GM12878 (cell line): ENCODE results near the gene CASP10.

ENCODE experiments used
- CTCF ChIP-seq, 3 experiments: IDR thresholded peaks in 2 of 3; conservative IDR thresholded peaks in 1 of 3; 2 replicates each; pipeline ENCODE4 v1.5.1; 2011; ENCODE audit warnings: low read depth in 3 of 3, low read length in 3 of 3, mild to moderate bottlenecking in 3 of 3, control low read depth in 2 of 3, moderate library complexity in 2 of 3, inconsistent platforms in 1 of 3, mixed read lengths in 1 of 3; ENCODE audit not compliant: control insufficient read depth in 2 of 3, insufficient read depth in 1 of 3; ENCODE audit errors: extremely low read depth in 1 of 3
- ELK1 ChIP-seq: IDR thresholded peaks from 2 replicates; pipeline ENCODE4 v1.6.1; 2012; ENCODE audit warnings: low read depth, low read length, improper control_type of control experiment
- EP300 ChIP-seq, 2 experiments: fragments of 150-350 bp in 1 of 2; IDR thresholded peaks; 2 replicates each; pipeline ENCODE4 v1.6.1; 2011 to 2012; ENCODE audit warnings: low read depth in 2 of 2, low read length in 2 of 2, borderline replicate concordance in 1 of 2, improper control_type of control experiment in 1 of 2, inconsistent platforms in 1 of 2; ENCODE audit not compliant: control insufficient read depth in 1 of 2
- FOS ChIP-seq: IDR thresholded peaks from 3 replicates; pipeline ENCODE4 v1.6.1; 2011; ENCODE audit warnings: borderline replicate concordance; ENCODE audit not compliant: insufficient read length; ENCODE audit errors: extremely low read depth
- JUND ChIP-seq: IDR thresholded peaks from 2 replicates; pipeline ENCODE4 v1.6.1; 2012; ENCODE audit warnings: low read depth, mild to moderate bottlenecking, low read length, improper control_type of control experiment, moderate library complexity
- NR2F1 ChIP-seq: fragments of 450-650 bp; conservative IDR thresholded peaks from 2 replicates; pipeline ENCODE4 v1.6.1; 2017; ENCODE audit warnings: mild to moderate bottlenecking
- POLR2A ChIP-seq: IDR thresholded peaks from 2 replicates; pipeline ENCODE4 v1.6.1; 2011; ENCODE audit warnings: low read depth, mild to moderate bottlenecking, low read length
- SP1 ChIP-seq: IDR thresholded peaks from one replicate; pipeline ENCODE4 v1.6.1; 2011; ENCODE audit warnings: low read depth, low read length
- TARDBP ChIP-seq: IDR thresholded peaks from 2 replicates; pipeline ENCODE4 v1.6.1; 2016; ENCODE audit warnings: borderline replicate concordance
- ZBTB4 ChIP-seq: fragments of 450-650 bp; formaldehyde crosslinking; IDR thresholded peaks from 2 replicates; pipeline ENCODE4 v1.4.0; 2022; ENCODE audit warnings: mild to moderate bottlenecking, moderate library complexity

- TF ChIP-seq CTCF (IDR thresholded peaks at IDR 0.05 in 2 of 3, conservative IDR thresholded peaks at IDR 0.05 in 1 of 3; ENCODE audit: control insufficient read depth in 2 of 3, extremely low read depth in 1 of 3, insufficient read depth in 1 of 3, low read depth in 3 of 3, low read length in 3 of 3) (no peak), JUND (no peak), ZBTB4 (no peak), SP1 (no peak), POLR2A (no peak), EP300 (IDR thresholded peaks at IDR 0.05; ENCODE audit: borderline replicate concordance in 1 of 2, control insufficient read depth in 1 of 2, low read depth in 2 of 2, low read length in 2 of 2) (no peak), FOS (no peak), NR2F1 (no peak), ELK1 (no peak), TARDBP (no peak)
Observed at GRCh38 chr2:201232467-201232815, 49.5 kb downstream of the CASP10 start.
